GM12892 (cell line): ENCODE results near the gene ZNF784.
"Not testable (repeated sequence)": the region's sequence is repeated elsewhere in the genome, so short reads cannot be mapped to it uniquely, and the experiment has no call there.

Experiments used
- DNase-seq: peaks from one replicate; pipeline ENCODE4 v3.0.0; 2011; ENCODE audit not compliant: insufficient read length
- FAIRE-seq: peaks from 2 replicates; lab custom pipeline; 2011; peaks lifted over from hg19 to GRCh38; lab: Jason Lieb, UNC
- POLR2A ChIP-seq: IDR thresholded peaks from 2 replicates; pipeline ENCODE4 v1.6.1; 2011; ENCODE audit warnings: low read depth, low read length, control low read depth
- POLR2AphosphoS5 ChIP-seq: IDR thresholded peaks from 2 replicates; pipeline ENCODE4 v1.6.1; 2011; ENCODE audit warnings: low read depth, low read length, control low read depth
- TAF1 ChIP-seq: IDR thresholded peaks from 2 replicates; pipeline ENCODE4 v1.6.1; 2011; ENCODE audit warnings: low read depth, mild to moderate bottlenecking, control low read depth, low read length, borderline replicate concordance

Gene ZNF784

DNA sequence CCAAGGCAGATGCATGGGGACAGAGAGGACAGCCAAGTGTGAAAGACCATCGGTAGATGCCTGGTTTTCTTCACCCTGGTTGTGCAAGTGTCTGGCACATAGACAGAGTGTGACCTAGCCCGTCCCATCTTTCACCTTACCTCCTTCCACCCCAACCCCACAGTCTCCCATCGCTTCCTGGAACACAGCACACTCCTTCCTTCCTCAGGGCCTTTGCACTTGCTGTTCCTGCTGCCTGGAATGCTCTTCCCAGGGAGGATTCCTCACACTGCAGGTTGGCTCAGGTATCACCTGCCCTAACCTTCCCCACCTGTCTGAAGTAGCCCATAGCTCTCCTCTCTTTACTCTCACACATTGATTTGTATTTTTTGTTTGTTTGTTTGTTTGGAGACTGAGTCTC lies 28.1 kb downstream of the ZNF784 start:
- DNase-seq: no peak
- TF ChIP-seq POLR2A (no peak), POLR2AphosphoS5 (no peak), TAF1 (no peak)
- FAIRE-seq: no peak

DNA sequence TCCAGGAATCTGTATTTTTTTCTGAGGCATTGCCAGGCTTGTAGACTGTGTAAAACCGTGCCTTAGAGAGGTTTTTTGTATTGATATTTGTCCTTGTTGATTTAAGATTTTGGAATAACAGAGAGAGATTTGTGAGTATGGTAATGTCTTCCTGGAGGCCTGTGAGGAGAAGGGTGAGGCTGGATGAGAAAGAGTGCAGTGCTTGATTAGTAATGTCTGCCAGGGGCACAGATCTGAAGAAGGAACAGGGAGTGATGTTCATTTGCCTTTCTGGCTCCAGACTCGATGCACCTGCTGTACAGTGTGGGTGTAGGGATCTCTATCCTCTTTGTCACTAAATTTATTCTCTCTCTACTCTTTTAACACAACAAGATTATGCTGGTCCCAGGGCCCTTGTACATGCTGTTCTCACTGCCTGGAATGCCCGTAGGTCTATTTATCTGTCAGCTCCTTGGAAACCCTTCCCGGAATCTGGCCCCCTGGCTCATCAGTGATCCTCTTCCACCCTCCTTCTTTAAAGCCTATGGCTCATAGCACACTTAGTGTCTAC lies 29.3 kb downstream of the ZNF784 start:
- TF ChIP-seq POLR2A: no peak
- no peak for TF ChIP-seq TAF1
- TF ChIP-seq POLR2AphosphoS5: no peak
- DNase-seq: no peak
- no peak for FAIRE-seq

DNA sequence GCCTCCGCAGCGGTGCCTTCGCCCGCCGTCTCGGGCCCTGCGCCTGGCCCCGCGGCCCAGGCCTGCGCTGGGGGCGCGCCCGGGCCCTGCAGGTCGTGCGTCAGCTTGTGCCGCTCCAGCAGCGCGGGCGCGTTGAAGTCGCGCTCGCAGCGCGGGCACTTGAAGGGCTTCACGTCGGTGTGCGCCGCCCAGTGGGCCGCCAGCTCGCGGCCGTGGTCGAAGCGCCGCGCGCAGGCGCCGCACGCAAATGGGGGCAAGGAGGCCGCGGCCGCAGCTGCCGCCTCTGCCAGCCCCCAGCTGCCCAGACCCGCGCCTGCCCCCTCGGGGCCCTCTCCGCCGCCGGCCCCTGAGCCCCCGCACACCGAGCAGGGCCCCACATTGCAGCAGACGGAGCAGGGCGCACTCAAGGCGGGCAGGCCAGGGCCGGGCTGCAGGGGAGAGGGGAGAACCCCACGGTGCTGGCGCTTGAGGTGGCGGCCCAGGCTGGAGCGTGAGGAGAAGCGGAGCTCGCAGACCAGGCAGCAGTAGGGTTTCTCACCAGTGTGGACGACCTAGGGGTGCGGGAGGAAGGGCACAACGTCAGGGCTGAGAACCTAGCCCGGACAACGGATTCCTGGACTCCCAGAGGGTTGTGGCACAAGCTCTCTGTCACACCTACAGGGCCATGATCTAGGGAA lies 31.1 kb downstream of the ZNF784 start:
- DNase-seq: no peak
- FAIRE-seq: no peak
- TF ChIP-seq POLR2AphosphoS5 (no peak), POLR2A (no peak), TAF1 (no peak)

DNA sequence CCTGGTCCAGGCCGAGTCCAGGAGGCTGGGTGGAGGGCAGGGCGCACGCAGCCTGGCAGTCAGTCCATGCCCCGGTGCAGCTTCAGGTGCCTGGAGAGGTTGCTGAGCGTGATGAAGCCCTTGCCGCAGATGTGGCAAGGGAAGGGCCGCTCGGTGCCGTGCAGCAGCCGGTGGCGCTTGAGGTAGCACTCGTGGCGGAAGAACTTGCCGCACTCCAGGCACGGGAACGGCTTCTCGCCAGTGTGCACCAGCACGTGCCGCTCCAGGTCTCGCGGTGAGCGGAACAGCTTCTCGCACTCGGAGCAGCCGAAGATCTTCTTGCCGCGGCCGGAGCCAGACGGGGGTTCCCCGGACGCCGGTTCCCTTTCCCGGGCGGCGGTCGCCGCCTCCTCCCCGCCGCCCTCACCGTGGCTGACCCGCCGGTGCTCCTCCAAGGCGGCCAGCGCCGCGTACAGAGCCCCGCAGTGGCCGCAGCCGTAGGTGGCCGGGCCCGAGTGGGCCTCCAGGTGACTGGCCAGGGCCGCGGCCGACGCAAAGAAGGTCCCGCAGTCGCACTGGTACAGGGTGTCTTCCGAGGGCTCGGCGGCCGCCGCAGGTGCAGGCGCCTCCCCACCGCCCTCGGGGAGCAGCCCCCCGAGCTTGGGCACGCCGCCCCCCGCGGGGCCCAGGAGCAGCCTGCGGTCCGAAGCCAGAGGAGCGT lies 31.8 kb downstream of the ZNF784 start:
- DNase-seq (no peak), FAIRE-seq (no peak)
- TF ChIP-seq TAF1 (no peak), POLR2A (no peak), POLR2AphosphoS5 (no peak)

DNA sequence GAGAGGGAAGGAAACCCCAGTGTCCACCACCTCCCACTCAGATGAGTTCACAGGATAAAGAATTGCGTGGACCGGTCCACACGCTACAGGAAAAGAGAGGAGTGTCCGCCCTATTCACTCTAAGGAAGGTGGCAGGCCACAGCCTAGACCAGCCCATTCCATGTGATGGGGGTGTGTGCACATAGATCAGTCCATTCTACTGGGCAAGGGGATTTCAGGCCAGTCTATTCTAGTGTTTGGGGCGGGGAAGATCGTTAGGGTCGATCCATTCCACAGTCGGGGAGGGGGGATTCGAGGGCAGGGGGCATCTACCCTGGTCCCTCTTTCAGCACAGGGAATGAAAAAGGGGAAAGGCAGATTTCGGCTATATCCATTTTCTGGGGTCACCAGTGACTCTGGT lies 32.8 kb downstream of the ZNF784 start:
- DNase-seq: no peak

DNA sequence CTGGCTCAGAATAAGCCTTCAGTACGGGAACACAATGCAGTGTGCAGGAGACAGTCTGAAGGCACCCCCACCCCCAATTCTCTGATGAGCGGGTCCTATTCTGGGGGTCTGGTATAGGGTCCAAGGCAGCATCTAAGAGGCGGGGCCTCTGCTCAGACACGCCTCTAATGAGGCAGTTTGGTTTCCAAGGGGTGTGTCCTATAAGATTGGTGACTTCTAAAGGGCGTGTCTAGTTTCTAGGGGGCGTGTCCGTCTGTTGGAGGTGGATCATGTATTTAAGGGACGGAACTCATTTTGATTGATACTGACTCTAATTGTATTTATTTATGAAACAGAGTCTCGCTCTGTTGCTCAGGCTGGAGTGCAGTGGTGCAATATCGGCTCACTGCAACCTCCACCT lies 33.7 kb downstream of the ZNF784 start:
- no peak for TF ChIP-seq POLR2A
- TF ChIP-seq POLR2AphosphoS5: no peak
- TF ChIP-seq TAF1: no peak
- DNase-seq (no peak), FAIRE-seq (no peak)

More for the DNA sequence above, 32.8 kb downstream of the ZNF784 start:
- no peak for FAIRE-seq
- TF ChIP-seq TAF1: no peak
- no peak for TF ChIP-seq POLR2AphosphoS5
- no peak for TF ChIP-seq POLR2A

DNA sequence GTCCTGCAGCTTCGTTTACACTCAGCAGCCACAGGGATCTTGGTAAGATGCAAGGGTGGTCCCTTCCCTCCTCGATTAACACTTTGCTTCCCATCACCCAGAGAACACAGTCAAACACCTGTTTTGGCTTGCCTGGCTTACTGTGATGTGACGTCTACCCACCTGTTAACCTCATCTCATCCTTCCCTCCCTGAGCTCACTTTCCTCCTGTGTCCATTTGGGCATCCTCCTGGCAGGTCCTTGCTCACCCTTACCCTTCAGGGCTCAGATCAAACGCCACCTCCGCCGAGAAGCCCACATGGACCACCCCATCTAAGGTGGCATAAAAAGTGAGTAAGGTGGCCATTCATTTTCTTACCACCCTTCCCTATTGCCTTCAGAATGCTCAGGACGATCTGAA lies 34.3 kb downstream of the ZNF784 start:
- DNase-seq (no peak), FAIRE-seq (no peak)
- TF ChIP-seq TAF1: no peak
- TF ChIP-seq POLR2A: no peak
- no peak for TF ChIP-seq POLR2AphosphoS5

DNA sequence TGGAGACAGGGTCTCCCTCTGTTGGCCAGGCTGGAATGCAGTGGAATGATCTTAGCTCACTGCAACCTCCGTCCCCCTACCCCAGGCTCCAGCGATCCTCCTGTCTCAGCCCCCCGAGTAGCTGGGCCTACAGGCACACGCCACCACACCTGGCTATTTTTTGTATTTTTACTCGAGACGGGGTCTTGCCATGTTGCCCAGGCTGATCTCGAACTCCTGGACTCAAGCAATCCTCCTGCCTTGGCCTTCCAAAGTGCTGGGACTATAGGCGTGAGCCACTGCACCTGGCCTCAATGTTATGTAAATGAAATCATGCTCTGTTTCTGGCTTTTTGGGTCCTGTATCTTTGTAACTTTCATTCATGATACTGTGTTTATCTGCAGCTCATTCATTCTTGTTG lies 35.6 kb downstream of the ZNF784 start:
- TF ChIP-seq TAF1 (no peak), POLR2A (no peak), POLR2AphosphoS5 (no peak)
- no peak for FAIRE-seq
- no peak for DNase-seq

DNA sequence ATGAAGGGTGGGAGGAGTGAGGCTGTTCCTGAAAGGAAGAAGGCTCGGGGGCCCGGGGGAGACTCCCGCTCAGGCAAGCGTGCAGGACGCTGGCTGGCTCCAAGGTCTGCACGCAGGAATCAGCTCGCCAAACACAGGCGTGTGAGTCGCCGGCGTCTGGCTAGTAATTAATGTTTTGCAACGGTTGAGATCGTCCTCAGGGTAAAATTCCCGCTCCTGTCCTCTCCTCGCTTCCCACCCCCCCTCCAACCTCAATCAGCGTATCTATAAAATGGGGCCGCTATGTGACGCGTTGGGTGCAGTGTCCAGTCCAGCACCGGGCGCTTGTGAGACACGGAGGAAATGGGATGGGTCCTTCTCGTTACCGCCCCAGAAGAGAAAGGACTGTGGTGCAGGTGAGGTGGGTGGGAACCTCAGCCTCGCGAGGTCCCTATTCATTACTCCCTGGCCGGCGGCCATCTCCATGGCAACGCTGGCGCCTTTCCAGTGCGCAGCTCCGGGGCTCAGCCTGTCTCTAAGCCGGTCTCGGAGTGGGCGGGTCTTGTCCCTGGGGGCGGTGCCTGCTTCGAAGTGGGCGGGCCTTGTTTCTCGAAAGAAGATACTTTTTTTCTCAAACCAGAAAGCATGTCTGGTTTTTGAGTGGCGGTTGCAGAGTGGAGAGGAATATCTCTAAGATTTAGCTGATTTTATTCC lies 37.2 kb downstream of the ZNF784 start:
- peak; percentile 92 for DNase-seq
- peak; percentile 81 for FAIRE-seq
- TF ChIP-seq TAF1: no peak
- TF ChIP-seq POLR2AphosphoS5: no peak
- no peak for TF ChIP-seq POLR2A

DNA sequence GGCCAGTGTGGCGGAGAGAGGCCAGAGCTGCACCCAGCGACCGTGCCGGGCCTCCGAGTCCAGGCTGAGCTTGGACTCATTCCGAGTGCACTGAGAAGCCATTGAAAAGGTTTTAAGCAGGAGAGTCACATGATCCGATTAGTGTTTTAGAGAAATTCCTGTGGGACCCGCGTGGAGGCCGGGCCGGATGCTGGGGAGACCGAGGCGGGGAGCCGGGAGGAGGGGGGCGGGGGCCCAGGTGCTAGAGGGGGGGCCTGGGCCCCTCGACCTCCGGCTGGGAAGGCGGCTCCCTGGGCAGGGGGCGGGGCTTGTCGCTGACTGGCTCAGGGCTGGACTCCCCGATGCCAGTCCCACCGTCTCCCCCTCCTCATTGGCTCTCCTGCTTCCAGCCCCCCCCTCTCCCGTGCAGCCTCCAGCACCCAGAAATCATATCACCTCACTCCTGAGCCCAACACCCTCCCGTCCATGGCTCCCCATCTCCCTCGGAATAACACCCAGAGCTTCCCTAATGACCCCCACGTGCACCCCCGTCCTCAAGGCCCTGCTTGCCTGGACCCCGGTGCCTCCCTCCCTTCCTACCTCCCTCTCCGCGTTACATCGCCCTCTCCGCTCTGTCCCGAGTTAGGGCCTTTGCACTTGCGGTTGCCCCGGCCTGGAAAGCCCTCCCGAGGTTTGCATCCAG lies 38.6 kb downstream of the ZNF784 start:
- FAIRE-seq (no peak), DNase-seq (no peak)
- TF ChIP-seq POLR2AphosphoS5 (no peak), TAF1 (no peak), POLR2A (no peak)

DNA sequence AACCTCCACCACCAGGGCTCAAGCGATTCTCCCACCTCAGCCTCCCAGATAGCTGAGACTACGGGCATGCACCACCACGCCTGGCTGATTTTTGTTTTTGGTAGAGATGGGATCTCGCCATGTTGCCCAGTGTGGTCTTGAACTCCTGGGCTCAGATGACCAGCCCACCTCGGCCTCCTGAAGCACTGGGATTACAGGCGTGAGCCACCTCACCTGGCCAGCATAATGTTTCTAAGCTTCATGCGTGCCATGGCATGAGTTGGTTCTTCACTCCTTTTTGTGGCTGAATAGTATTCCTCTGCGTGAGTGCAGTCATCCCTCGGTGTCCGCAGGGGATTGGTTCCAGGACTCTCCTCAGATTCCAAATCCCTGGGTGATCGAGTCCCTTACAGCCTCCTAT lies 39.5 kb downstream of the ZNF784 start:
- FAIRE-seq (no peak), DNase-seq (no peak)
- TF ChIP-seq TAF1 (no peak), POLR2A (no peak), POLR2AphosphoS5 (no peak)

DNA sequence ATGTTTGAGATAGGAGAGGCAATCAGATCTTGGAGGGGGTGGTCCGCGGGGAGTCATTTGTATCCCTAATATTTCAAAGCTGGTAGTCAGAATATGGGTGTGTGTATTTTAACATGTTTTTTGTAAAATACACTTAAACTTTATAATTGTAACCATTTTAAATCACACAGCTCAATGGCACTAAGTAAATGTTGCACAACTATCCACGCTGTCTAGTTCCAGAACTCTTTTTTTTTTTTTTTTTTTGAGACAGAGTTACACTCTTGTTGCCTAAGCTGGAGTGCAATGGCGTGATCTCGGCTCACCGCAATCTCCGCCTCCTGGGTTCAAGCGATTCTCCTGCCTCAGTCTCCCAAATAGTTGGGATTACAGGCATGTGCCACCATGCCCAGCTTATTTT lies 40.5 kb downstream of the ZNF784 start:
- not testable (repeated sequence) for DNase-seq, FAIRE-seq

DNA sequence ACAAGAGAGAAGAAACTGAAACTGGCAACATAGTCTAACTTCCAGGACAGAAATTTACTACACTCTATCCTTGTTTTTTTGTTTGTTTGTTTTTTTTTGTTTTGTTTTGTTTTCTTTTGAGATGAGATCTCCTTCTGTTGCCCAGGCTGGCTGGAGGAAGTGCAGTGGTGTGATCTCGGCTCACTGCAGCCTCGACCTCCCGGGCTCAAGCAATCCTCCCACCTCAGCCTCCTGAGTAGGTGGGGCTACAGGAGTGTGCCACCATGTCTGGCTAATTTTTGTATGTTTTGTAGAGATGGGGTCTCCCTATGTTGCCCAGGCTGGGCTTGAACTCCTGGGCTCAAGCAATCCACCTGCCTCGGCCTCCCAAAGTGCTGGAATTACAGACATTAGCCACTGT lies 42.1 kb downstream of the ZNF784 start:
- DNase-seq, FAIRE-seq: not testable (repeated sequence)
